HG02885 (cell line): ENCODE results near the gene PDE6G.
"Not testable (repeated sequence)": the region's sequence is repeated elsewhere in the genome, so short reads cannot be mapped to it uniquely, and the experiment has no call there.

Experiments
- ATAC-seq: cut with Tn5 transposase; IDR thresholded peaks from one replicate; pipeline ENCODE4 v1.9.1; 2021; ENCODE audit warnings: mild to moderate bottlenecking; ENCODE audit not compliant: unreplicated experiment, poor library complexity

The PDE6G gene

DNA sequence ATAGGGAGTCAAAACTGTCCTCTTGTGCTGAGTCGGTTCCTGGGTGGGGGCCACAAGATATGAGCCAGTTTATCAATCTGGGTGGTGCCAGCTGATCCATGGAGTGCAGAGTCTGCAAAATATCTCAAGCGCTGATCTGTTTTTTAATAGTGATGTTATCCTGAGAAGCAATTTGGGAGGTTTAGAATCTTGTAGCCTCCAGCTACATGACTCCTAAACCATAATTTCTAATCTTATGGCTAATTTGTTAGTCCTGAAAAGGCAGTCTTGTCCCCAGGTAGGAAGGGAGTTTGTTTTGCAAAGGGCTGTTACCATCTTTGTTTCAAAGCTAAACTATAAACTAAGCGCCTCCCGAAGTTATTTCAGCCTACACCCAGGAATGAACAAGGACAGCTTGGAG lies 17.7 kb downstream of the PDE6G start:
- no peak for ATAC-seq

DNA sequence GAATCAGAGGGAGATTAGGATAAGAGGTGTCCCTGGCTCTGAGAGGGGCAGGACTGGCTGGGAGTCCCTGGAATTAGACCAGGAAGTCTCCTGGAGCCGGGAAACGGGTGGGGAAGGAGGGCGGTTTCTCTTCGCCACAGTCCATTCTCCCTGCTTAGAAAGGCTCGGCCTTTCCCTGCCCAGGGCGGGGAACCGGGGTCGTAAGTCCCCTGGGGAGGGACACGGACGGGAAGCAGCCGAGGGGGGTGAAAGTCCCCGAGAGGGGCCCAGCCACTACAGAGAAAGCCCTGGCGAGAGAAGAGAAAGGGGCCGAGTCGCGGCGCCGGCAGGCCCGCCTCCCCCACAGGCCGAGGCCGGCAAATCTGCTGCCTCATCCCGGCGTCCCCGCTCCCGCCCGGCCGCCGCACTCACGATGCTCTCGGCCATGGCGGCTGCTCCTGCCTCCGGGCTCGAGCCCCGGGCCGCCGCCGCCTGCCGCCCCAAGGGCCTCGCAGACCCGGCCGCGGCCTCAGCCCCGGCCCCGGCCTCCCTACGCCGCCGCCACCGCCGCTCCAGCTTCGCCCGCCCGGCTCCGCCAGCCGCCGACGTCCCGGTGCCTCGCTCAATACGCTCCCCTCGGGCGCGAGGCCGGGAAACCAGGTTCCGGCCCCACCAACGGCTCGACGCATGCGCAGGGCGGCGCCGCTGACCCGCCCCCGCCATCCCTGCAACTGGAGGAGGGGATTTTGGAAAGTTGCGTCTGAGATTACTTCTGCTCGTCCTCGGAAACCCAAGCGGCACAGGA lies 19.6 kb downstream of the PDE6G start, which contains the start of the genes NPLOC4 and TSPAN10:
Gene NPLOC4, minus strand, starts transcription at position 608 of the 784 bp plus-strand sequence. Its CDS starts 182 bp downstream, at position 426.
Gene TSPAN10, plus strand, starts transcription at position 692 of the 784 bp plus-strand sequence. CDS start 5,217 bp downstream, outside the sequence.
- peak; percentile 91 for ATAC-seq

DNA sequence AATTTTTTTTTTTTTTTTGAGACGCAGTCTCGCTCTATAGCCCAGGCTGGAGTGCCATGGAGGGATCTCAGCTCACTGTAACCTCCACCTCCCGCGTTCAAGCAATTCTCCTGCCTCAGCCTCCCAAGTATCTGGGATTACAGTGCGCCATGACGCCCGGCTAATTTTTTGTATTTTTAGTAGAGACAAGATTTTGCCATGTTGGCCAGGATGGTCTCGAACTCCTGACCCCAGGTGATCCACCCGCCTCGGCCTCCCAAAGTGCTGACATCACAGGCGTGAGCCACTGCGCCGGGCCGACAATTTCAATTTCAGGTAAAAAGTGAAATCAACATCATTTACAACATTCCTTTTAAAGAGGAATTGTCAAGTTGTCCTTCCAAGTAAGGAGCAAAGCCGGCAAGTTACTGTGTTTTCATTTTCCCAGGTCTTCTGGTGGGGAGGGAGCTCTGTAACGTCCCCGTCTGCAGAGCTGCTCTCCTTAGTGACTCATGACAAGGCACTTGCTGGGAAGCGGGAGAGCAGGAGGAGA lies 20.3 kb downstream of the PDE6G start:
- peak; percentile 13 for ATAC-seq

DNA sequence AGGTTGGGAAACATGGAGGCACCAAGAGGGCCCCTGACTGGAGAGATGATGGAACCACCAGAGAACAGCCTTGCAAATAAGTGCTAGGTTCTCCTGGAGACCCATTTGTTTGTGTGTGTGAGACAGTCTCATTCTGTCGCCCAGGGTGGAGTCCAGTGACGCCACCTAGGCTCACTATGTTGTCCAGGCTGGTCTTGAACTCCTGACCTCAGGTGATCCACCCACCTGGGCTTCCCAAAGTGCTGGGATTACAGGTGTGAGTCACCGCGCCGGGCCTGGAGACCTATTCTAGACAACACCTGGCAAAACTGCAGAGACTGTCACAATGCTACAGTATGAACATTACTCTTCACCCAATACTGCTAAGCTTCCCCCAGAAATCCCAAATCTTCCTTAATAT lies 20.9 kb downstream of the PDE6G start:
- no peak for ATAC-seq

DNA sequence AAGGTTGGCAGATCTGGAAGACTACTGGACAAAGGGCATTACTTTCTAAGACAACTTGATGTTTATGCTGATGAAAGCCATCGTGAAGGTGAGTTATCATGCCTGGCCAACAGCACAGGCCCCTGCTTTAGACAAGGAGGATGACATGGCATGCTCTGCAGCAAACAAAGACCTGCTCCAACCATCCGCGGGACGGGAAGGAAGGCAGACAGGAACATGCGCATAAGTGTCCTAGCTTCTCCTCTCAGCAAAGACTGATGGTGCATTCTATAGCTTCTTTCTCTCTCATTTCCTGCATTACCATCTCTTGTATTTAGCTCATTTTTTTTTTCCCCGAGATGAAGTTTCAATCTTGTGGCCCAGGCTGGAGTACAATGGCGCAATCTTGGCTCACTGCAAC lies 24.9 kb downstream of the PDE6G start:
- no peak for ATAC-seq

DNA sequence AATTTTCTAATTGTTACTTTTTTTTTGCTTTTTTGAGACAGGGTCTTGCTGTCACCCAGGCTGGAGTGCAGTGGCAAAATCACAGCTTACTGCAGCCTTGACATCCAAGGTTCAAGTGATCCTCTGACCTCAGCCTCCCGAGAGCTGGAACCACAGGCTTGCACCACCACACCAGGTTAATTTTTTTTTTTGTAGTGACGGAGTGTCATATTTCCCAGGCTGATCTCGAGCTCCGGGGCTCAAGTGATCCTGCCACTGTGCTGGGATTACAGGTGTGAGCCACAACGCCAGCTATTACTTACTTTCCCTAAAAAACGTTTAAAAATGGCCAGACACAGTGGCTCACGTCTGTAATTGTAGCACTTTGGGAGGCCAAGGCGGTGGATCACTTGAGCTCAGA lies 26.1 kb downstream of the PDE6G start:
- ATAC-seq, result no peak

DNA sequence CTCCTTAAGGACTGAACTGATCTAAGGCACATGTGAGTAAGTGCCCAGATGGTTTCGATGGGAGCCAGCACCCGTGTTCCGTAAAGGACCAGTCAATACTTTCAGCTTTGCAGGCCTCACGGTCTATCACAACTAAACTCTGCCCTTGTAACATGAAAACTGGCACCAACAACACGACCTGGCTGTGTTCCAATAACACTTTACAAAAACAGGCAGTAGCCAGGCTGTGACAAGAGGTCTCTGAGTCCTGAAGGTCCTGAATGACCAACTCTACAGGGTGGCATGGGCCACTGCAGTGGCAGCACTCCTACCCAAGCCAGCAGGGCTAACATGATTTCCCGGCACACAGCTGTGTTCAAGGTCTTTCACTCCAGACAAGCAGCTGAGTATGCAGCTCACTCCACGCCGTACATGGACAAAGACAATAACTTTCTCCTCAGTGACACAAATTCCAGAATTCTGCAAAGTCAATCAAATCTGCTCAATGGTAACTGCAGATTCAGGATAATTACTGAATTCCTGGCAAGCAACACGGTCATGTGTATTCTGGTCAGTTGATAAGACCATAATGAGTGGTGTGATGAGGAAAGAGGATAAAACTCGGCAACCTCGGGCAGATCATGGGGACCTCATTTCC lies 34.7 kb downstream of the PDE6G start:
- ATAC-seq, result no peak

DNA sequence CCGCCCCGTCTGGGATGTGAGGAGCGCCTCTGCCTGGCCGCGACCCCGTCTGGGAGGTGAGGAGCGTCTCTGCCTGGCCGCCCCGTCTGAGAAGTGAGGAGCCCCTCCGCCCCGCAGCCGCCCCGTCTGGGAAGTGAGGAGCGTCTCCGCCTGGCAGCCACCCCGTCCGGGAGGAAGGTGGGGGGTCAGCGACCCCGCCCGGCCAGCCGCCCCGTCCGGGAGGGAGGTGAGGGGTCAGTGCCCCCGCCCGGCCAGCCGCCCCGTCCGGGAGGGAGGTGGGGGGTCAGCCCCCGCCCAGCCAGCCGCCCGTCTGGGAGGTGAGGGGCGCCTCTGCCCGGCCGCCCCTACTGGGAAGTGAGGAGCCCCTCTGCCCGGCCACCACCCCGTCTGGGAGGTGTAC lies 38.0 kb downstream of the PDE6G start:
- not testable (repeated sequence) for ATAC-seq

DNA sequence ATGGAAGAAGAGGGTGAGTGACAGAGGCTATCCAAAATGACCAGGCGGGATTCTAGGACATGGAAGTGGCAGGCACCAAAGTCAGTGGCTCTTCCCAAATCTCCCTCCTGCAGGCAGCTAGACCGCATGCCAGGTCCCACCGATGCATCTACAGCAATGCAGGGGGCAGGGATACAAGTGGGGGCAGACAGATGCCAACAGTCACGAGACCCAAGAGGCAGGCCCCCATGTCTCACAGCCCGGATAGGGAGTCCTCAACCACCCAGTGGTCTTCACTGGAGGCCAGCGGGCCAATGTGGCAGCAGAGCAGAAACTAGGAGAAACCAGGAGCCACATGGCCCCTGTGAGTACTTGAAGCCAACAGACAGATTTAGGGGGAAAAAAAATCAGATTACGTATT lies 39.5 kb downstream of the PDE6G start:
- ATAC-seq, result no peak

DNA sequence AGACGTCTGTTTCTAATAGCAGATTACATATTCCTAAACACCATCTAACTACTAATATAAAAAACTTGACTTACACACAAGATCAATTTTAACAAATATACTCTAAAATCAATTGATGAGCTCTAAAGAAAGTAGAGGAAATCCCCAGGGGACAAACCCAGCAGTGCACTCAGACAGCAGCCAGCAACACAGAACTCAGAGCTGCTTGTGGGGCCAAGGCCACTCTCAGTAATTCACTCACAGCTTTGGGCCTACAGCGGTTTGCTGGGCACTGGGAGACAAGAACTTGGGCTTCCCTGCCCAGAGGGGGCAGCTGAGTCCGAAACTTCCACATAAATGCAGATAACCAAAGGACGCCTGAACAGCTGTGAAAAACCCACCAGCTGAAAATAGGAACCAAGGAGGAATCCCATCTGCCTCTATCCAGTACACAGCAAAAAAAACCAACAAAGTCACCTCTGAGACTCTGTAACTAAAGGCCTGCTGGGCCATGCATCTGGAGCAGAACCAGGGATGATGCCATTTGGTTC lies 40.9 kb downstream of the PDE6G start:
- no peak for ATAC-seq

DNA sequence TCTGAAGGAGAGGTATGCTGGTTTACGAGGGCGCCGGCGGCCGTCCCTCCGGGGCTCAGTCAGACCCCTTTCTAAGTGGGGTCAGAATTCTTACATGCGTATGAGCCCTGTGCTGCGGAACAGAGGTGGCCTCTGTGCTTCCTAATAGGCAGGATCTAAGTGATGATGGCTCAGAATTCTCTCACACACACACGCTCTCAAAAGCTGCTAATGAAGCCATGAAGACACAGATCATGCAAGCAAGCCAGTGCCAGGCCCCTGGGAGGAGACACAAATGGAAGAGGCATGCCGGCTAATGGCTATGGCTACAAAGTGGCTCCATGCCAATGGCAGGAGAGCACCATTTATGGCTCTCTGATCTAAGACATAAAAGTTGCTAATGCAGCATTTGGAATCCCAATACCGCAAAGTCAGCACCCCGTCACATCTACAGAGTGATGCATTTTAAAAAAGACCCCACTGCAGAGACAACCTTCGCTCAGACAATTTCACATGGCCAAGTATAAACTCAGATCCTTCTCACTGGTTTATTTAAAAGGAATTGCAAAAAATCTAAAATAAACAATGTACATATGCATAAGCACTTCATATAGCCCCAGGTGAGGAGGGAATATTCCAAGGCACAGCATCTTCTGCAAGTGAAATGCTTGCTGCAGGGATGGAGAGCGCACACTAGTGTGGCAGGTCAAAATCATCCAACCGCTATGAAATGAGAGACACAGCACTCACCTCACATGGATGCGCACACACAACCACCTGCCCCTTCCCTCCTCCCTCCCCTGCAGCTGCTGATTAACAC lies 44.0 kb downstream of the PDE6G start:
- ATAC-seq, result no peak

DNA sequence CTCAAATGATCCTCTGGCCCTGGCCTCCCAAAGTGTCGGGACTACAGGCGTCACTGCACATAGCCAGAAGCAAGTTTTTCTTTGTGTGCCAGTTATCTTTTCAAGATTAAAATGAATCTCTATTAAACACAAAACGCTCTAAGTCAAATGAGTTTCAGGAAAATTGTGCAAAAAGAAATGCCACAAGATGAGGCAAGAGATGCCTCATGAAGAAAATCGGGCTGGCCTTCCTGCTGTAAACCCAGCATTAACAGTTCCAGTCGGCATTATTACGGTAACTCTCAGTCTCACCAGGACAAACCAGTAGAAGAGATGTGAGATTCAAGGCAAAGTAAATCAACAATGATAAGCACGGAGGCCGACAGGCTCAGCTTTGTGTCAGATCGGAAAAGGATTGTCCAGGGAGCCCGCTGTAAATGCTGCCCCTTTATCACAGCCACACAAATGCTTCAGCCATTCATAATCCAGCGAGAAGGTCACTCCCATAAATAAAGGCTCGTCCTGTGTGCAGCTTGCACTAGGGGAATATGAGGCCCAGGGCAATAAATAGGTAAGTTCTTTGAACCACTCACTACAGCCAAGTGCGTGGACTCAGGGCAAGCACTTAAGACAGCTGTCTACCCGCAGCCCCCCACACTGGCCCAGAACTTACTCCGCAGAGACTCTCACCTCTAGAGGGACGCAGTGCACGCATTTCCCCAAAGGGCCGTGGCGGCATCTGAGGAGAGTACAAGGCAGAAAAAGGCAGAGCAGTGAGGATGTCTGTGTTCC lies 46.6 kb downstream of the PDE6G start:
- no peak for ATAC-seq

DNA sequence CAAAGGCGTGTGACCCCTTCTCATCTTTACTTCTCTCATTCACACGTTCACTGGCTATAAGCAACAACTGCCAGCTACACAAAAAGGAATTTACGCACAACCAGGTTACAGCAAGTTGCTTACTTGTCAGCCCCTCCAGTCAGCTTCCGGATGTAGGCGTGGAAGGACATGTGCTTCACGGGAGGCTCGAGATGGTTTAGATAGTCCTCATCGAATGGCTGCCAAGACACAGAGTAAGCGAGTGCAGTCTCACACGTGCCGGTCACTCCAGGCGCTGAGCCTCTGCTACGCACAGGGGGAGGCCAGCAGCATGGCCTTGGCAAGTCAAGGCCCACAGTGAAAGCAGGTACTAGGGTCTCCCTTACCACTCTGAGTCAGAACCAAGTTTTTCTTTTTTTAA lies 47.7 kb downstream of the PDE6G start:
- no peak for ATAC-seq

DNA sequence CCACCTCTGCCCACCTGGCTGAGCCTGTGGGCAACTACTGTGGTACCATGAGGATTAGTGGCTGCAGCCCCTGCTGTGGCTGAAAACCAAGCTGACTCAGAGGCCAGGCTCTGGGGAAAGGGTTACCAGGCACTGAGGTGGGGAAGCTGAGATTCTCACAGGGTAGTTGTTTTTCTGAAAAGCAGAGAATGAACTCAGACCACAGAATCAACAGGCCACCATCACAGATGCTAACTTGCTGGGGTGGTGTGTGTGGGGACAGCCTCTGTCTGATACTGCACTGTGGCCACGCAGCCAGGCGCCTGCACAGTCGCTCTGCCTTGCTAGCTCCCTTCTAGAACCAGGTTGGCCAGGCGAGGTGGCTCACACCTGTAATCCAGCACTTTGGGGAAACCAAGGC lies 48.3 kb downstream of the PDE6G start:
- ATAC-seq, result no peak

DNA sequence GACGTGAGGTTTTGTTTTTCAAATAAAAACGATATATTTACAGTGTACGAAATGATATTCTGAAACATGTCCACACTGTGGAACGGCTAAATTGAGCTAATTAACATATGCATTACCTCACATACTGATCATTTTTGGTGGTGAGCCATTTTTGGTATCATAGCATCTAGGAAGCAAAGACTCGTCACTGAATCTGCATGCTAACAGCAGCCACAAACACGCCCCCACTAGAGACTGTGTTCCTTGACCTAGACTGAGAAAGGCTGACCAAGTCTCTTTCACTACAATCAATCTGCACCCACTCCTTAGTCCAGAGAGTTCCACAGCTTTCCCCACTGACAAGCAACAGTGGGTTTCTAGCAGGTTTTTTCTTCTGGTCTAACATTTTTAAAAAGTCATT lies 48.9 kb downstream of the PDE6G start:
- ATAC-seq, result no peak

DNA sequence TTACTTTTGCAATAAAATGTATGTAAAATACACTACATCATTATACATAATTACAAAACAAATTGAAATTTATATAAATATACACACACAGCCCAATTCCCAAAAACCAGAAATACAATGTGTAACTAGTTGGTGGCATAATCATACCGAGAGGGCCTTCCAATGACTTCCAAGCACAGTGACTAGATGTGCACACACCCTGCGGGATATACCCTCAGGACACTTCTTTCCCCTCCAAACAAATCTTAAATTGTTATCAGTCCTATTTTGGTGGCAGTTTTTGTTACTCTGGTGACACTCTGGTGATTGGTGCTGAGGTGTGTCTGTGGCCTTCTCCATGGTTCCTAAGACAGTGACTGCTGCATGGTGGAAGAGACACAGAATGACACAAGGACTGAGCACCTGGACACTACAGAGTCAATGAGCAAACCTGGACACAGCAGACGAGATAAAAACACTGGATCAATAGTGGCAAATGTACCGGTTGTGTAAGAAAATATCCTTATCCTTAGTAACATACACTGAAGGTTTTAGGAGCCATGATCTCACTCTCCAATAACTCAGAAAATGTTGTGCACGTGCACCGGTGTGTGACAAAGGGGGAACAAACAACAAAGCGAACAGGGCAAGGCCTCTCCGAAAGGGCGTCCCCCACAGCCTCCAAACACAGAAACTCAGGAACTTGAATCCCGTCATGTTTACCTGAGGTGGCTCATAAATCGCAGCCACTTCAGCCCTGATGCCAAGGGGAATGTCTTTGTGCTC lies 52.3 kb downstream of the PDE6G start:
- no peak for ATAC-seq

DNA sequence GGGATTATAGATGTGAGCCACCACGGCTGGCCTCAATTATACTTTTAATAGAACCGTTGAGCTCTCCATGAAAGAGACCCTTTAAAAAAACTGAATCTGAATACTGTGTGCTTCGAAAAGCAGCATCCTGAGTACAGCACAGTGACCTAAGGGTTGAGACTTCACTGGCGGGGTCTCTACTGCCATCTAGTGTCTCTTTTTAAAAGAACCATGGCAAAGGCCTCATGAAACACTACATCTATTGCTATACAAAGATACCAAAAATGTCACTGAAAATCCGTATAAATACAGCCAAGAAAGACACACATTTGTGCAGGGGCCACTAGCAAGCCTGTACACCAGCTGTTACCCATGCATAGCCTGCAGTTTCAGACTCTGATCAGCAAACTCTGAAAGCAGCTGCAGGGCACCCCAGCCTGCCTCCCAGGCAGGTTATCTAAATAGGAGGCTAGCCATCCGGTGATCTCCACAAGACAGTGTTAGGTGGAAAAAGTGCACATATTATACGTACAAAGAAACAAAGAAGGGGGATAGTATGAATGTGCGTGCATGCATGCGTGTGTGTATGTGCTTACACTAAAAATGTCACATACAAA lies 54.7 kb downstream of the PDE6G start:
- no peak for ATAC-seq
